A549 (cell line): ENCODE measurements around the gene LOC101059915.
"Not testable (repeated sequence)": the region's sequence is repeated elsewhere in the genome, so short reads cannot be mapped to it uniquely, and the experiment has no call there.

Experiments
- ATAC-seq, 2 experiments: fragments of 200-7000 bp in 1 of 2; fragments of >200 bp in 1 of 2; cut with Nextera tagmentation in 1 of 2; cut with Tn5 transposase in 1 of 2; 3 replicates each; pipeline versions ENCODE4 v1.8.0 to v1.9.1; 2018 to 2020; ENCODE audit warnings: mild to moderate bottlenecking in 1 of 2, moderate library complexity in 1 of 2
- CTCF ChIA-PET: fragments of 300-600 bp; sonication (Branson Sonifier 250); formaldehyde crosslinking; extraction: SDS; loops from one replicate; lab custom pipeline; 2021; ENCODE audit warnings: antibody characterized with exemption, inconsistent platforms; lab: Yijun Ruan, JAX
- POLR2A ChIA-PET: fragments of 350-600 bp; formaldehyde crosslinking; extraction: SDS; loops from one replicate; lab custom pipeline; 2021; ENCODE audit warnings: antibody characterized with exemption, inconsistent platforms; lab: Yijun Ruan, JAX
- DNase-seq, 2 experiments: peaks; one replicate each; pipeline versions ENCODE4 v3.0.0 to v3.0.0-alpha.2; 2011 to 2016; ENCODE audit warnings: low read depth in 1 of 2, low spot score in 1 of 2
- FAIRE-seq: peaks from 2 replicates; lab custom pipeline; 2011; peaks lifted over from hg19 to GRCh38; lab: Jason Lieb, UNC
- H3K27ac ChIP-seq, 2 experiments: fragments of >200 bp; sonication (Bioruptor Twin); formaldehyde crosslinking; 3 replicates each; pipeline ENCODE4 v1.5.1; 2016 to 2017
- H3K4me1 ChIP-seq: fragments of >200 bp; sonication (Bioruptor Twin); formaldehyde crosslinking; 3 replicates; pipeline ENCODE4 v1.6.1; 2016
- H3K4me2 ChIP-seq: fragments of >200 bp; sonication (Bioruptor Twin); formaldehyde crosslinking; 3 replicates; pipeline ENCODE4 v1.6.1; 2016
- H3K4me3 ChIP-seq: fragments of >200 bp; sonication (Bioruptor Twin); formaldehyde crosslinking; 3 replicates; pipeline ENCODE4 v1.5.1; 2016
- H3K9me3 ChIP-seq: fragments of >200 bp; sonication (Bioruptor Twin); formaldehyde crosslinking; 3 replicates; pipeline ENCODE4 v1.6.1; 2016
- whole genome bisulfite sequencing: methylation state at CpG from one replicate; pipeline ENCODE4 v1.1.6; 2017; ENCODE audit errors: missing lambda C conversion rate; 5-methylcytosine and 5-hydroxymethylcytosine counted together

LOC101059915 gene

DNA sequence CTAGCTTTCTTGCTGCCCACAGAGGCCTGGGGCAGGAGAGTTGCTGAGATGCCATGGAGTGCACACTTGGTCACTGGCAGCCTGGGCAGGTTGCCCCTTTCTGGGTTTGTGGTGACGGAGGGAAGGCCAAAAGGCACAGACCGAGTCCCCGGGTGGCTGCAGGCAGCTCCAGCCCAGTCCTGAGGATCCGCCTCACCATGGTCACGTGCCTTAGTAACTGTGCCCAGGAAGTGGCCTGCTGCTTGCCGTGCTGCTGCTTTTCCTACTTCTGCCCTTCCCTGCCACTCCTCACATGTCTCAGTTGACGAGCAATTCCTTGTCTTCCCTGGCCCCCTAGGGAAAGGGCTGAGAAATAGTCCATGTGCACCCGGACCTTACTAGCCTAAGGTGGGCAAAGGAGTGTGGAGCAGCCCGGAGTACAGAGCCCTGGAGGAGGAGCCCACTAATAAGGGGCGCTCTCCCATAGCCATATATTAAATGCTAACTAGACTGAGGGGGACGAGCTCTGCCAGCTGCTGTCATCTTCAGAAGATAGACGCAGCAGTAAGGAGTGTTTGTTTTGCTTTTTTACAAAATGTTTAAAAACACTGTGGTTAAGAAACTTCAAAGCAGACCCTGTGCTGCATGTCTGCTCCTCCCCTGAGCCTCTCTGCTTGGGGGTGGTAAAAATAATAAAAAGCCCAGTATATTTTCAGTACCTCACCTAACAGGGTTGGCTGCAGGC is 31.1 kb downstream of the LOC101059915 start:
- ATAC-seq, H3K4me3 ChIP-seq, FAIRE-seq, H3K4me1 ChIP-seq, H3K27ac ChIP-seq, H3K9me3 ChIP-seq, CTCF ChIA-PET, H3K4me2 ChIP-seq, DNase-seq, POLR2A ChIA-PET: not testable (repeated sequence)
- no CpG with 5 or more reads among the region's 12 CpGs for WGBS

GRCh38 chrX:71699023-71699344 is 31.6 kb downstream of the LOC101059915 start:
- H3K4me1 ChIP-seq, ATAC-seq, H3K9me3 ChIP-seq, H3K4me2 ChIP-seq, DNase-seq, POLR2A ChIA-PET, CTCF ChIA-PET, H3K27ac ChIP-seq, H3K4me3 ChIP-seq, FAIRE-seq: not testable (repeated sequence)
- no CpG with 5 or more reads among the region's 4 CpGs for WGBS

DNA sequence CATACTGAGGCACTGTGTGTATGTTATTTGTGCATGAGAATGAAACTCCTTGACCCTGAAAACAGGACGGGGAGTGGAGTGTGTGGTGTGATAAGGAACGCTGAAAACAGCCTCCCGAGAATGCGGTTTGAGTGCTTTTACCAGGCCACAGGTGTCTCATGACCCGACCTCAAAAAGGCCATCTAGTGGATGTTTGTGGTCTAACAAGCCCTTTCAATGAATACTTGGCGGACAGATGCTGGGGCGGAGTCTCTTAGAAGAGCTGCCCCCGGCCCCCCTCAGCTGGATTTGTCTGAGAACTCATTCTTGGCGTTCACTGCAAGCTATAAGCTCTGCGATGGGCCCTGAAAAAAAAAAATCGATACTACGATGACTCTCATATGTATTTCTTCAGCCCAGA is 35.5 kb downstream of the LOC101059915 start:
- H3K4me2 ChIP-seq, H3K4me3 ChIP-seq, DNase-seq, H3K9me3 ChIP-seq, H3K4me1 ChIP-seq, H3K27ac ChIP-seq, CTCF ChIA-PET, FAIRE-seq, POLR2A ChIA-PET: not testable (repeated sequence)
- peak; percentile 56 to 79; a peak in 3 of 6 replicates for ATAC-seq
- no CpG with 5 or more reads among the region's 12 CpGs for WGBS

DNA sequence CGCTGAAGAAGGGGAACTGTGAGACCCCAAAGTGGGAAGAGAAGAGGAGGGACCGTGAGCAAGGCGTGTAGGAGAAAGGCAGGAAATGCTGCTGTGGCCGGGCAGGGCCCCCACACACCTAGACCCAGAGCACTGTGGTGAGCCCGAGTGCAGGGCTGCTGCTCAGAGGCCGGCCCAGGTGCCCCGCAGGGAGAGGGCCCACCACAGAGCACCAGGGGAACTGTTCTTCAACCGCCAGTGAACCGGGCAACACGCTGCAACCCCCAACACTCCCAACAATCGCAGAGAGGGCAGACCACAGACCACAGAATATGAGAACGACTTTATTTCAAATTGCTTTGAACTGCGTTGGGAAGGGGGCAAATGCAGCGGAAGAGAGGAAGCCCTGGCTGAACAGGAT is 46.7 kb downstream of the LOC101059915 start:
- ATAC-seq = not testable (repeated sequence)

GRCh38 chrX:71715551-71715950 is 48.2 kb downstream of the LOC101059915 start:
- CTCF ChIA-PET, H3K4me1 ChIP-seq, H3K4me3 ChIP-seq, H3K9me3 ChIP-seq, DNase-seq, H3K27ac ChIP-seq, H3K4me2 ChIP-seq, POLR2A ChIA-PET: not testable (repeated sequence)
- FAIRE-seq (peak; percentile 7), ATAC-seq (peak; percentile 57 to 78; a peak in 3 of 6 replicates)
- WGBS = no CpG with 5 or more reads among the region's 8 CpGs

More for the DNA sequence above, 46.7 kb downstream of the LOC101059915 start:
- no CpG with 5 or more reads among the region's 14 CpGs for WGBS
- DNase-seq, POLR2A ChIA-PET, H3K9me3 ChIP-seq, FAIRE-seq, H3K4me2 ChIP-seq, CTCF ChIA-PET, H3K27ac ChIP-seq, H3K4me3 ChIP-seq, H3K4me1 ChIP-seq: not testable (repeated sequence)

DNA sequence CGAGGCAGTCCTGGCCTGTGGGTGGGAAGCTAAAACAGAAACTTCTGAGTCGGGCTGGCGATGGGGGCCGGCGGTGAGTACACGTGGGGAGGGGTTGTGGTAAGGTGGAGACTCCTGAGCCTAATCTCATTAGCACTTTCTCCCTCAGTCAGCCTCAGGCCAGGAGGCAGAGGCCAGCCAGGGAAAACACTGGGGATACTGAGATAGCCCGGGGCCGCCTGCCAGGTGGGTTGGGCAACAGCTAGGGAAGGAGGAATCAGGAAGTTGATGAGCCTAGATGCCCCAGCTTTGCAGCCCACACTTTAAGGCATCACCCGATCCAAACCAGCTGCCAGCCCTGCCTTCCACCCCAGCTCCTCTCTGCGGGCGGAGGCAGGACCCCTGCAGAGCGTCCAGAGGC is 49.0 kb downstream of the LOC101059915 start:
- no CpG with 5 or more reads among the region's 12 CpGs for WGBS
- DNase-seq, H3K4me2 ChIP-seq, H3K4me1 ChIP-seq, FAIRE-seq, POLR2A ChIA-PET, H3K27ac ChIP-seq, H3K4me3 ChIP-seq, CTCF ChIA-PET, ATAC-seq, H3K9me3 ChIP-seq: not testable (repeated sequence)

DNA sequence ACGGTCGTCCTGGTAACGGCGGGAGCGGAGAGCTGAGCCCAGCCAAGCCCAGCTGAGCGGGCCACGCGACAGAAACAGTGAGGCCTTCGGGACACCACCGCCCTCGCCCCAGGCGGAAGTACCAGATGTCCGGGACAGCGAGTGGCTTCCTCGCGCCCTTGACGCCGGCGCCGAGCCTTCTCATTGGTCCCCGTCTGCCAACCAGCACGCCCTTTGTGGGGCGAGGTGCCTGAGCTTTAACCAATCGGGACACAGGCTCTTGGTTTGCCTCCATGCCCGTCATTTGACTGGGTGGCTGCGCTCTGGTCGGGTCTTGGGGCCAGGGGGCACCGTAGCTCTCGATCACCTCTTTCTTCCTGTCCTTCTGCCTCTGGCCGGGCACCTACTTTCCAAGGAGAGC is 50.8 kb downstream of the LOC101059915 start, which contains the start of gene CXorf49:
Gene CXorf49, minus strand, starts transcription at position 101 of the 400 bp plus-strand sequence. CDS start 134 bp downstream, outside the sequence.
- POLR2A ChIA-PET, H3K27ac ChIP-seq, FAIRE-seq, H3K9me3 ChIP-seq, H3K4me2 ChIP-seq, H3K4me3 ChIP-seq, DNase-seq, ATAC-seq, CTCF ChIA-PET, H3K4me1 ChIP-seq: not testable (repeated sequence)
- no CpG with 5 or more reads among the region's 30 CpGs for WGBS

DNA sequence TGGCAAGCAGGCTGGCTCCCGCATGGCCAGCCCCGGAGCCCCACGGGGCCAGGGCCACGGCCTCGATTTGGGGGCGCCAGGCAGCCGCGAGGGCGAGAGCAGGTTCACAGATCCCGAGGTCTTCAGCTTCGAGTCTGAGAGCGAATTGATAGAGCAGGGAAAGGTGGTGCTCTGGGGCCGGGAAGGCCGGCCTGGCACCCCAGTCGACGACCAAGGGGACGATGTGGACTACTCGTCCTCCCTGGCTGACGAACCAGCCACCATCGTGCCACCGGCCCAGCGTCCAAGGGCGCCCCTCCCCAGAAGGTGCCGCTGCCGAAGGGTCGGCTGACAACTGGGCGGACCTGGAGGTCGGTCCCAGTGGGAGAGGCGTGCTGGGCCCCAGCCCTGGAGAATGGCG is 51.8 kb downstream of the LOC101059915 start:
- DNase-seq, ATAC-seq, POLR2A ChIA-PET, H3K9me3 ChIP-seq, H3K27ac ChIP-seq, H3K4me3 ChIP-seq, CTCF ChIA-PET, H3K4me1 ChIP-seq, H3K4me2 ChIP-seq: not testable (repeated sequence)
- peak; percentile 18 for FAIRE-seq
- 60% methylated on average over 1 of the region's 30 CpGs for WGBS

DNA sequence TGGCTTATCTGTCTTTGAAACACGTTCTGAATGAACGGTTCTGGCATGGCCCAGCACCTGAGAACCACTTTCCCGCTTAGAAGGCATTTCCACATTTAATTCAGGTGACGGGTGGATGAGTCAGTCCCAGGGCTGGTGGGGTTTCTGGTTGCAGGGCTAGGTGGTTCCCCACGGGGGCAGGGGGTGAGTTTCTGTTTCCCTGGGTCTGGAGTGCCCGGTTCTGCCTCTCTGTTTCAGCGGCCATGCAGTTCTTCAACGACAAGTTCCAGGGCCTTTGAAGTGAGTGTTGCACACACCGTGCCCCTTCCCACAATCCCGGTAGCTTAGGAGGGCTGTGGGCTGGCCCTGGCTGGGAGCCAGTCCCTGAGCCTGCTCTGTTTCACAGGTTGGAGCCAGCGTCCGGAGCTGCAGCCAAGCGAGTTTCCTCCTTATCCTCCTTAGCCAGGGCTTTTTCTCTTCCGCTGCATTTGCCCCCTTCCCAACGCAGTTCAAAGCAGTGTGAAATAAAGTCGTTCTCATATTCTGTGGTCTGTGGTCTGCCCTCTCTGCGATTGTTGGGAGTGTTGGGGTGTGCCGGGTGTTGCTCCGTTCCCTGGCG is 53.0 kb downstream of the LOC101059915 start:
- POLR2A ChIA-PET, DNase-seq, FAIRE-seq, CTCF ChIA-PET, ATAC-seq, H3K4me2 ChIP-seq, H3K27ac ChIP-seq, H3K4me3 ChIP-seq, H3K4me1 ChIP-seq, H3K9me3 ChIP-seq: not testable (repeated sequence)
- no CpG with 5 or more reads among the region's 20 CpGs for WGBS
